Osteoblast (primary cell): ENCODE measurements around the gene S100P. TPM values are rescaled to one million over a fixed set of nuclear protein-coding genes. Genes with fewer than 3 reads are reported as not detected.

Source experiments
- DNase-seq: peaks from one replicate; pipeline ENCODE4 v3.0.0; 2011; ENCODE audit warnings: low spot score, mixed read lengths; ENCODE audit not compliant: insufficient read length; ENCODE audit errors: missing footprints
- H2AFZ ChIP-seq: 2 replicates; pipeline ENCODE4 v1.6.0; 2011; ENCODE audit warnings: mild to moderate bottlenecking, low read length
- H3K27ac ChIP-seq: 2 replicates; pipeline ENCODE4 v1.5.1; 2011; ENCODE audit warnings: mild to moderate bottlenecking, low read depth, low read length, moderate library complexity
- H3K27me3 ChIP-seq: 2 replicates; pipeline ENCODE4 v1.6.0; 2012; ENCODE audit warnings: mild to moderate bottlenecking, control low read depth, inconsistent platforms, low read length, moderate library complexity; ENCODE audit not compliant: insufficient read depth
- H3K36me3 ChIP-seq: 2 replicates; pipeline ENCODE4 v1.5.1; 2011; ENCODE audit warnings: mild to moderate bottlenecking, low read length, control low read depth, moderate library complexity; ENCODE audit not compliant: insufficient read depth
- H3K4me1 ChIP-seq: 2 replicates; pipeline ENCODE4 v1.5.1; 2011; ENCODE audit warnings: mild to moderate bottlenecking, low read length, control low read depth, moderate library complexity; ENCODE audit not compliant: insufficient read depth
- H3K4me2 ChIP-seq: 2 replicates; pipeline ENCODE4 v1.6.0; 2011; ENCODE audit warnings: mild to moderate bottlenecking, low read length; ENCODE audit not compliant: insufficient read depth
- H3K4me3 ChIP-seq: fragments of 200-600 bp; sonication (generic); 3 replicates; pipeline ENCODE4 v1.5.1; 2012; ENCODE audit warnings: mild to moderate bottlenecking, low read length, inconsistent platforms; ENCODE audit not compliant: insufficient read depth
- H3K79me2 ChIP-seq: 2 replicates; pipeline ENCODE4 v1.6.0; 2012; ENCODE audit warnings: mild to moderate bottlenecking, low read length, control low read depth, inconsistent platforms; ENCODE audit not compliant: insufficient read depth
- H3K9me3 ChIP-seq: 2 replicates; pipeline ENCODE4 v1.5.1; 2011; ENCODE audit warnings: low read depth, low read length, control low read depth
- H4K20me1 ChIP-seq: 2 replicates; pipeline ENCODE4 v1.6.0; 2012; ENCODE audit warnings: mild to moderate bottlenecking, low read length, control low read depth; ENCODE audit not compliant: insufficient read depth
- CTCF ChIP-seq: IDR thresholded peaks from 2 replicates; pipeline ENCODE4 v1.5.1; 2011; ENCODE audit warnings: mild to moderate bottlenecking, low read depth, low read length, moderate library complexity; ENCODE audit errors: extremely low read depth
- total RNA-seq: library from RNA; depleted of rRNA; stranded (reverse); fragments of >200 nt; gene quantifications from 2 replicates; pipeline ENCODE4 v1.2.3, GENCODE V29; 2012

S100P gene
- total RNA-seq, 1 donor, result 0.36 TPM

GRCh38 chr4:6733358-6734164, 39.9 kb downstream of the S100P start:
- no peaks in the 10 kb centered on the region for H3K79me2 ChIP-seq

GRCh38 chr4:6734165-6734786, 40.6 kb downstream of the S100P start:
- Histone ChIP-seq H3K4me2 (no peak overlapping the region), H3K4me1 (peaks cover 11% of the 10 kb centered on the region), H3K36me3 (no peaks in the 10 kb centered on the region), H3K79me2 (no peaks in the 10 kb centered on the region), H3K27me3 (no peaks in the 10 kb centered on the region), H3K9me3 (no peaks in the 10 kb centered on the region), H2AFZ (no peak overlapping the region), H3K4me3 (no peak overlapping the region), H4K20me1 (no peaks in the 10 kb centered on the region), H3K27ac (no peak overlapping the region)
- no peak for DNase-seq
- no peak for TF ChIP-seq CTCF

More at GRCh38 chr4:6733358-6734164, 39.9 kb downstream of the S100P start:
- DNase-seq, result peak; percentile 41
- H3K4me3 ChIP-seq, result no peak overlapping the region
- H3K9me3 ChIP-seq, result no peaks in the 10 kb centered on the region
- H4K20me1 ChIP-seq, result no peaks in the 10 kb centered on the region
- H3K27me3 ChIP-seq, result no peaks in the 10 kb centered on the region
- peak overlapping the region; percentile 71 for H3K27ac ChIP-seq
- no peak overlapping the region for H3K4me2 ChIP-seq
- H3K36me3 ChIP-seq, result no peaks in the 10 kb centered on the region
- H2AFZ ChIP-seq, result no peak overlapping the region
- TF ChIP-seq CTCF, result no peak
- peaks cover 11% of the 10 kb centered on the region for H3K4me1 ChIP-seq

- no peaks in the 10 kb centered on the region for H3K27me3 ChIP-seq
- H3K36me3 ChIP-seq, result no peaks in the 10 kb centered on the region
- H3K4me2 ChIP-seq, result no peak overlapping the region
- no peak overlapping the region for H2AFZ ChIP-seq
- no peaks in the 10 kb centered on the region for H4K20me1 ChIP-seq
- H3K27ac ChIP-seq, result no peak overlapping the region
- no peak overlapping the region for H3K4me3 ChIP-seq
- no peak for TF ChIP-seq CTCF
- H3K79me2 ChIP-seq, result no peaks in the 10 kb centered on the region
- H3K9me3 ChIP-seq, result no peaks in the 10 kb centered on the region
- no peak for DNase-seq
- no peaks in the 10 kb centered on the region for H3K4me1 ChIP-seq
Measured at GRCh38 chr4:6739920-6740319, 46.2 kb downstream of the S100P start.

- H4K20me1 ChIP-seq, result no peaks in the 10 kb centered on the region
- no peak for TF ChIP-seq CTCF
- H3K9me3 ChIP-seq, result no peaks in the 10 kb centered on the region
- H3K4me2 ChIP-seq, result no peak overlapping the region
- H3K4me1 ChIP-seq, result no peaks in the 10 kb centered on the region
- DNase-seq, result no peak
- H3K79me2 ChIP-seq, result no peaks in the 10 kb centered on the region
- H2AFZ ChIP-seq, result no peak overlapping the region
- no peak overlapping the region for H3K27ac ChIP-seq
- no peaks in the 10 kb centered on the region for H3K36me3 ChIP-seq
- H3K4me3 ChIP-seq, result no peak overlapping the region
- no peaks in the 10 kb centered on the region for H3K27me3 ChIP-seq
Measured at GRCh38 chr4:6740347-6740746, 46.7 kb downstream of the S100P start.
